ENCODE data around the gene LRRC8E.

The LRRC8E gene

DNA sequence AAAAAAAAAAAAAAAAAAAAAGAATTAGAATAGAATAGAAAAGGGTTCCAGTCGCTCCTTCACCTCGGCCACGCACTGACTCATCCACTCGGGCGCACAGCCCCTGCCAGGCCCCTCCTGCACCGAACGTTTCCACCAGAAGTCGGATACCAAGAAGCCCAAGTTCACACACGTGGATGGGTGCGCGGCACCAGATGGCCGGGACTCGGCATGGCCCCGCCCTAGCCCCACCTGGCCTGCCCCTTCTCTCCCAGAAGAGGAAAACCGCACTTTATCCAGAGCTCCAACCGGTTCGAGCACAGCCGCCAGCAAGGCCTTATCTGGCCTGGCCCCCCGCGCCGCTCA lies 20.0 kb upstream of the LRRC8E start:
- peak; percentile 74 for DNase-seq (ENCODE audit: low spot score)

- DNase-seq (ENCODE audit: low spot score), result peak; percentile 83
These were observed 19.4 kb upstream of the LRRC8E start for GRCh38 chr19:7868671-7869452.

- no peak for DNase-seq (ENCODE audit: low spot score)
These were observed 18.8 kb upstream of the LRRC8E start for GRCh38 chr19:7869453-7869909.

- peak; percentile 66 for DNase-seq (ENCODE audit: low spot score)
These were observed 18.3 kb upstream of the LRRC8E start for GRCh38 chr19:7869910-7870511.

DNA sequence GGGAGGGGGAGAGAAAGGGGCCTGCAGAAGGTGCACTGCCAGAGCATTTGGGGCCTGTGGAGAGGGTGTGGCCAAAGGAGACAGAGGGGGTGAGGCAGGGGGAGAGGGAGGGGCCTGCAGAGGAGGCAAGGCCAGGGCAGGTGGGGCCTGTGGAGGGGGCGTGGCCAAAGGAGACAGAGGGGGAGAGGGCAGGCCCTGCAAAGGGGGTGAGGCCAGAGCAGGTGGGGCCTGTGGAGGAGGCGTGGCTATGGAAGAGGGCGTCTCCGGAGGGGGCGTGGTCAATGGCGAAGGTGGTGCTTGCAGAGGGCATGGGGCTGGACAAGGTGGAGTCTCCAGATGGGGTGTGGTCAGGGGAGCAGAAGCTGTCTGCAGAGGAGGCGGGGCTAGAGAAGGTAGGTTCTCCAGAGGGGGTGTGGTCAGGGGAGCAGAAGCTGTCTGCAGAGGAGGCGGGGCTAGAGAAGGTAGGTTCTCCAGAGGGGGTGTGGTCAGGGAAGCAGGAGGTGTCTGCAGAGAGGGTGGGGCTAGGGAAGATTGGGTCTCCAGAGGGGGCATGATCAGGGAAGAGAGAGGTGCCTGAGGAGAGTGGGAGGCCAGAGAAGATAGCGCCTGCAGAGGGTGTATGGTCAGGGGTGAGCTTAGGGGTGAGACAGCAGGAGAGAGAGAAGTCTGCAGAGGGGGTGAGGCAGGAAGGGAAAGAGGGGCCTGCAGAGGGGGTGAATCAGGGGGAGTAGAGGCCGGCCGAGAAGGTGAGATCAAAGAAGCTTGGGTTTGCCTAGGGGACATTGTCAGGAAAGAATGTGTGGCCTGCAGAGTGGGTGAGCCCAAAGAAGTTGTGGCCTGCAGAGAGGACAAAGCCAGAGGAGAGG lies 17.5 kb upstream of the LRRC8E start:
- peak; percentile 65 for DNase-seq (ENCODE audit: low spot score)

DNA sequence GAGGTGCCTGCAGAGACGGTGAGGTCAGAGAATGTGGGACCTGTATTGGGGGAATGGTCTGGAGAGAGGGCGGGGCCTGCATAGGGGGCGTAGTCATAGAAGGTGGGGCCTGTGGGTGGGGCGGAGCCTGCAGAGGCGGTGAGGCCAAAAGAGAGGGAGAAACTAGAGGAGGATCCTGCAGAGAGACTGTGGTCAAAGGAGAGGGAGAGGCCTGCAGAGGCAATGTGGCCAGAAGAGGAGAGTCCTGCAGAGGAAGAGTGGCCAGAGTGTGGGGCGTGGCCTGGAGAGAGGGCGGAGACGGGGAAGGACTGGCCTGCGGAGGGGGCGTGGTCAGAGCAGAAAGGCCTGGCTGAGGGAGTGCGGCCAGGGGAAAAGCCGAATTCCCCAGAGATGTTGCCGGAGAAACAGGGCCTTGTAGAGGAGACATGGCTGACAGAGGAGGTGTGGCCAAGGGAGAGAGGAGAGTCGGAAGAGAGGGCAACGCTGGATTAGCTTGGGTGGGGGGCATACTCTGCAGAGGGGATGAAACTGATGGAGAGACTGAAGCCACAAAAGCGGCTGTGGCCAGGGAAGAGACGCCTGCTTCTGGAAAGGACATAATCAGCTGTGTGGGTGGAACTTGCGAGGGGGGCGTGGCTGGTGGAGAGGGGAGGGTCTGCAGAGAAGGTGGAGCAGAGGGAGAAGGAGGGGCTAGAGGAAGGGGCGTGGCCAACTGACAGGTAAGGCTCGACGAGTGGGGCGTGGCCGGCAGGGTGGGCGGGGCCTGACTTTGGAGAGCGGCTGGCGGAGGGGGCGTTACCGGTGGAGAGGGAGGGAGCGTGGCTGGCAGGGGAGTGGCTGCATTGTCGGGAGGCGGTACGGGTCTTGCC lies 16.6 kb upstream of the LRRC8E start:
- peak; percentile 85 for DNase-seq (ENCODE audit: low spot score)

DNA sequence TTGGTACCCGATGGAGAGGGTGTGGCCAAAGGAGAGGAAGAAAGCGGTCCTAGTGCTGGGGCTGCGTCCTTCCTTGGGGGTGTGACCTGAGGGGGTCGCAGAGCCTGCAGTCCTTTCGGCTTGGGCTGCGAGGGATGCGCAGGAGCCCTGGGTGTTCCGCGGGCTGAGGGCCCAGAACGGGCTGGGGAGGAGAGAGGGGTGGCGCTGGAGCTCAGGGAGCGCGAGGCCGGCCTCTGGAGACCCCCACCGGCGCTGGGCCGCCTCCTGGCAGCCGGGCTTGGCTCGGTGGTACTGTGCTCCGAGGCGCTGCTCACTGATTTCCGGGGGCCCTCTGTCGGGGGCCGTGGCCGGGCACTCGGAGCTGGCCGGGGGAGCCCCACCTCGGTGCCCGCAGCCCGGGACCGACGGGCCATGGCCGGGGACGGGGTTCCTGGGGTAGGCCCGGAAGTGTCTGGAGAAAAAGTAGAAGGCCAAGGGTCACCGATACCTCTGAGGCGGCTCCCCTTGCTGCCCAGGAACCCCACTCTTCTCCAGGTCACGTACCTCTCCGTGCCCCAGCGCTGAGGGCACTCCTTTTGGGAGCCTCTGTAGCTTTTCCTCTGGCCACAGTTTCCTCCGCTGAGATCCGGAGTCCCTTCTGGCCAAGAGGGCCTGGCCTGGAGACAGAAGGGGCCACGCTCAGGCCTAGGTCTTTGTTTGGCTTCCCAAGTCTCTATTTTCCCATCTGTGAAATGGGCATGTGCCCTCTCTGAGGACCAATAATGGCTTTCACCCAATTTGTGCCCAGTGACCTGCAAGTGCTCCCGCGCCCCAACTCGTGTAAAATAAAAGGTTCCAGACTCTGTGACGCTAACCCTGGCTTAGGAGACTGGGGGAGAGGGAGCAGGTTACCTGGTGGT lies 15.8 kb upstream of the LRRC8E start:
- no peak for DNase-seq (ENCODE audit: low spot score)

- no peak for DNase-seq (ENCODE audit: low spot score)
These were observed 14.8 kb upstream of the LRRC8E start for GRCh38 chr19:7873304-7874075.

- peak; percentile 93 for DNase-seq (ENCODE audit: low spot score)
These were observed 14.0 kb upstream of the LRRC8E start, which contains the start of gene PRR36 for GRCh38 chr19:7874076-7874896. Gene PRR36, minus strand, starts transcription at chr19:7874390. Its CDS starts 701 bp downstream, at chr19:7873689.

GRCh38 chr19:7874897-7875273 lies 13.4 kb upstream of the LRRC8E start:
- no peak for DNase-seq (ENCODE audit: low spot score)

DNA sequence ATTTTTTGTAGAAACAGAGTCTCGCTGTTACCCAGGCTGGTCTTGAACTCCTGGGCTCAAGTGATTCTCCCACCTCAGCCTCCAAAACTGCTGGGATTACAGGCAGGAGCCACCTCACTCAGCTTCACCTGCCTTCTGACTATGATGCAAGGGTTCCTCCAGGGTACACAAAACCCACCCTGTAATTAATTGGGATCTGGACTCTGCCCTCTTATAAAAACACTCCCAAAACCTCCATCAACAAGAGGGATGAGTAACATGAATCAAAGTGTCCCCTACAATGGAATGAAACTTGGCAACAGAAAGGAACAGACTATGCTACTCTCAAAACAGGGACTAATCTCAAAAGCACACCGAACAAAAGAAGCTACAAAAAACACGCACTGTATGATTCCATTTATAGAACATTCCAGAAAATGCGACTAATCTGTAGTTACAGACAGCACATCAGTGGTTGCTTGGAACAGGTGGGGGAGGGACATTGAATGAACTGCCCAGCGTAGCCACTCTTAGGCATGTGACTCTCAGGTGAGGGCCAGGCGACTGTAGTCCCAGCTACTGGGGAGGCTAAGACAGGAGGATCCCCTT lies 11.0 kb upstream of the LRRC8E start:
- no peak for DNase-seq (ENCODE audit: low spot score)

DNA sequence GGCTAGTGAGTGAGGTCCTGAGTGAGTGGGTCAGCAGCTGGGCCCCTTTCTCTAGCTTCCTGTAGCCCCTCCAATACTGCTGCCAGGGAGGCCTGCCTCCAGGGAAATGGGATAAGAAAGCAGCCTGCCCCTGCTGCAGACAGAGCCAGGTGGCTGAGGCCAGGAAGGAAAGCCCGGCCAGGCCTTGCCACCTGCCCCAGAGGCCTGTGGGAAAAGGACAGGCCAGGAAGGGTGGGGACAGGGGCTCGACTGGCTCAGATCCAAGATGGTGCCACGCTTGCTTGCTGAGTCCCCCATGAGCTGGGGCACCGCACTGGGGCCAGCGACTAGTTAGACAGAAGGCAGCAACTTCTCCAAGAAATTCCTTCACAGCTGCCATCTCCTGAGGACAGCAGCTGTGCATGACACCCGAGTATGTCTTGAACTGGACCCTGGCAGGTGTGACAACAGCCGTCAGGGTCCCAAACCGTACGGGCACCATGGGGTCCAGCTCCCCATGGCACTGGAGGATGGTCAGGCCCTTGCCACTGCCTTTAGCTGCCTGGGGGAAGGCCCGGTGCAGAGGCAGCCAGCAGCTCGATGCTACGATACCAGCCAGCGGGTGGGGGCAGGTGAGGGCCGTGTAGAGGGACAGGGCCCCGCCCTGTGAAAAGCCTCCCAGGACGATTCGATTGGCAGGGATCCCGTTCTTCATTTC lies 9.1 kb upstream of the LRRC8E start:
- DNase-seq (ENCODE audit: low spot score), result no peak

DNA sequence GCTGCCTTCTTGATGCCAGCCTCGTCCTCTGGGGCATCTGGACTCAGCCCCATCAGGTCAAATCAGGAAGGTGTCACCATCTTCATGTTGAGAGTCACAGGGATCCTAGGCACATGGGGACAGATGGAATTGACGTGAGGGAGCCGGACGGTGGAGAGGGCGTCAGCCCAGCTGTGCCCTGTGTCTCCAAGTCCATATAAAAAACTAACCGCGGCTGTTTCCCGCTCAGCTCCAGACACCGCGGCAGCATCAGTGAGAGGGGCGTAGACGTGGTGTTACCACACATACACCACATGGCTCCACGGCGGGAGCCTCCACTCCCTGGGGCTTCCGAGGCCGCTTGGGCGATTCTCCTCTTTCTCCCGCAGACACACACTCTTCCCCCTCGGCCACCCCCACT lies 8.5 kb upstream of the LRRC8E start:
- DNase-seq (ENCODE audit: low spot score), result no peak

- DNase-seq (ENCODE audit: low spot score), result no peak
These were observed 6.4 kb upstream of the LRRC8E start for GRCh38 chr19:7881910-7882309.

DNA sequence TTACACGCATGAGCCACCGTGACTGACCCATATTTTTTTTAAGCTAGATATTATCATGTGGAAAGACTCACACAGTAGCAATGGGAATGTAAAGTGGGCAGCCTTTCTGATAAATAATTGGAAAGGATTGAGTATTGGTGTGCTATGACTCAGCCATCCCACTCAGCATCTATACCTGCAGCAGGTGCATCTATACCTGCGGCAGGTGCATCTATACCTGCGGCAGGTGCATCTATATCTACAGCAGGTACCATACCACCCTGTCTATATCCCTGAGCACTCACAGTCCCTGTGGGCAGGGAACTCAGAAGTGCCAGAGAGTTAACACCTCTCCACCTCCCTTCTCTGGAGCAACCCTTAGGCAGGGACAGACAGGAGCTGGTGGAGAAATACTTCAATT lies 5.2 kb upstream of the LRRC8E start:
- no peak for DNase-seq (ENCODE audit: low spot score)

DNA sequence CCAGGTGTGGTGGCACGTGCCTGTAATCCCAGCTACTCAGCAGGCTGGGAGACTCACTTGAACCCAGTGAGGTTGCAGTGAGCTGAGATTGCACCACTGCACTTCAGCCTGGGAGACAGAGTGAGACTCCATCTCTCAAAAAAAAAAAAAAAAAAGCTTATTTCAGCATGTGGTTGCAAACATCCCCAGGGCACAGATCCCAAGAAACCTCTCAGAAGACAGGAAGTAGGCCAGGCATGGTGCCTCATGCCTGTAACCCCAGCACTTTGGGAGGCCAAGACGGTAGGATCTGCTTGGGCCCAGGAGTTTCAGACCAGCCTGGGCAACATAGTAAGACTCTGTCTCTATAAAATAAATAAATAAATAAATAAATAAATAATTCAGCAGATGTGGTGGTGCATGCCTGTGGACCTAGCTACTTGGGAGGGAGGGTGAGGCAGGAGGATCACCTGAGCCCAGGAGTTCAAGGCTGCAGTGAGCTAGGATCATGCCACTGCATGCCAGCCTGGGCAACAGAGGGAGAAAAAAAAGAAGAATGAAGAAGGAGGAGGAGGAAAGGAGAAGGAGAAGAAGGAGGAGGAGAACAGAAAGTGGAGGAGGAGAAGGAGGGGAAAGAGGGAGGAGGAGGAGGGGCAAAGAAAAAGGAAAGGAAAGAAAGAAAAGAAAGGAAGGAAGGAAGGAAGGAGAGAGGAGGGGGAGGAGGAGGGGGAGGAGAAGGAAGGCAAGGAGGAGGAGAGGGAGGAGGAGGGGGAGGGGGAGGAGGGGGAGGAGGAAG lies 4.3 kb upstream of the LRRC8E start:
- no peak for DNase-seq (ENCODE audit: low spot score)

DNA sequence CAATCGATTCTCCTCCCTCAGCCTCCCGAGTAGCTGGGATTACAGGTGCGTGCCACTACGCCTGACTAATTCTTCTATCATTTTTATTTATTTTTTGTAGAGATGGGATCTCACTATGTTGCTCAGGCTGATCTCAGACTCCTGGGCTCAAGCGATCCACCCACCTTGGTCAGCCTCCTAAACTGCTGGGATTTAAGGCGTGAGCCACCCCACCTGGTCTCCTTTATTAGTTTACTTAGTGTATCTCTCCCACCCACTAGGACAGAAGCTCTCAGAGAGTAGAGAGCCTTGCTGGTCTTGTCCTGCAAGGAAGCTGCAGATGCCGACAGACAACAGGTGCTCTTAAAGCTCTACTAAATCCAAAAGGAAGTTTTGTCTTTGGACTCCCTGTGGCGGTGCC lies 2.5 kb upstream of the LRRC8E start:
- DNase-seq (ENCODE audit: low spot score), result no peak

Data from D341Med (cell line).